Stomach (tissue), 4 donors: ENCODE measurements around the gene INPP4B.

Experiments
- CTCF ChIP-seq, 7 experiments: fragments of 450-650 bp in 4 of 7; fragments of 200-600 bp in 3 of 7; sonication (generic) in 3 of 7; IDR thresholded peaks; one replicate each; pipeline ENCODE4 v1.5.1; 2016 to 2019; ENCODE audit warnings: antibody characterized with exemption in 7 of 7, control low read depth in 2 of 7, mild to moderate bottlenecking in 1 of 7
- EP300 ChIP-seq: sonication (generic); formaldehyde crosslinking; IDR thresholded peaks from one replicate; pipeline ENCODE4 v1.6.1; 2017; ENCODE audit warnings: antibody characterized with exemption
- POLR2AphosphoS5 ChIP-seq, 3 donors: sonication (generic); formaldehyde crosslinking; IDR thresholded peaks; one replicate each; pipeline ENCODE4 v1.6.1; 2016; ENCODE audit warnings: antibody characterized with exemption in 3 of 3

- no peak for TF ChIP-seq CTCF (IDR thresholded peaks at IDR 0.05)
- no peak for TF ChIP-seq POLR2AphosphoS5 (IDR thresholded peaks at IDR 0.05)
- TF ChIP-seq EP300, result no peak
Observed at GRCh38 chr4:142427456-142427855, 418.6 kb downstream of the INPP4B start.
